Duodenal mucosa (tissue), 2 donors: ENCODE results near the gene RPA4.

ENCODE experiments used
- H3K27ac ChIP-seq: one replicate; pipeline ENCODE4 v1.7.0; 2013; ENCODE audit warnings: low read depth, low read length
- H3K27me3 ChIP-seq, 2 donors: one replicate each; pipeline ENCODE4 v1.7.0; 2013; ENCODE audit warnings: low read length in 2 of 2, control low read depth in 1 of 2; ENCODE audit not compliant: insufficient read depth in 2 of 2, control insufficient read depth in 1 of 2
- H3K36me3 ChIP-seq, 2 donors: one replicate each; pipeline ENCODE4 v1.7.0; 2013; ENCODE audit warnings: low read length in 2 of 2, control low read depth in 1 of 2; ENCODE audit not compliant: insufficient read depth in 2 of 2, control insufficient read depth in 1 of 2
- H3K4me1 ChIP-seq, 2 donors: one replicate each; pipeline ENCODE4 v1.7.0; 2013; ENCODE audit warnings: low read length in 2 of 2, control low read depth in 1 of 2; ENCODE audit not compliant: insufficient read depth in 2 of 2, control insufficient read depth in 1 of 2
- H3K4me3 ChIP-seq, 2 donors: one replicate each; pipeline ENCODE4 v1.7.0; 2013; ENCODE audit warnings: low read length in 2 of 2, low read depth in 1 of 2
- H3K9ac ChIP-seq, 2 donors: one replicate each; pipeline ENCODE4 v1.7.0; 2013; ENCODE audit warnings: low read length in 2 of 2, low read depth in 1 of 2
- H3K9me3 ChIP-seq, 2 donors: one replicate each; pipeline ENCODE4 v1.7.0; 2013; ENCODE audit warnings: low read length in 2 of 2, control low read depth in 1 of 2; ENCODE audit not compliant: control insufficient read depth in 1 of 2

RPA4 gene

GRCh38 chrX:96929036-96929435 lies 45.3 kb downstream of the RPA4 start:
- Histone ChIP-seq H3K27ac (no peak overlapping the region), H3K27me3 (no peaks in the 10 kb centered on the region), H3K4me3 (no peak overlapping the region), H3K9ac (no peak overlapping the region), H3K36me3 (no peaks in the 10 kb centered on the region), H3K9me3 (no peaks in the 10 kb centered on the region), H3K4me1 (no peaks in the 10 kb centered on the region)
